OCI-LY3 (cell line): ENCODE measurements around the gene RAE1.

Source experiments
- H2AFZ ChIP-seq: fragments of 200-600, 300-600 bp; shearing (Covaris generic); 2 replicates; pipeline ENCODE4 v1.6.0; 2014; ENCODE audit warnings: antibody characterized with exemption, low read depth, low read length
- H3K27ac ChIP-seq: fragments of 200-600, 300-600 bp; sonication (generic); 2 replicates; pipeline ENCODE4 v1.5.1; 2014; ENCODE audit warnings: mild to moderate bottlenecking, low read length, moderate library complexity, mixed read lengths
- H3K27me3 ChIP-seq: fragments of 200-600, 300-600 bp; sonication (generic); 2 replicates; pipeline ENCODE4 v1.6.1; 2014; ENCODE audit warnings: low read depth, low read length, mixed read lengths
- H3K36me3 ChIP-seq: fragments of 200-600, 300-600 bp; sonication (generic); replicated peaks from 2 replicates; pipeline ENCODE3; 2014; ENCODE audit warnings: low read depth, low read length, mixed read lengths
- H3K4me1 ChIP-seq: fragments of 300-600, 200-600 bp; sonication (generic); 2 replicates; pipeline ENCODE4 v1.6.1; 2014; ENCODE audit warnings: low read length, mixed read lengths
- H3K4me2 ChIP-seq: fragments of 200-600, 300-600 bp; sonication (generic); 2 replicates; pipeline ENCODE4 v1.6.1; 2014; ENCODE audit warnings: low read length, mixed read lengths
- H3K4me3 ChIP-seq: fragments of 300-600, 200-600 bp; sonication (generic); 2 replicates; pipeline ENCODE4 v1.5.1; 2014; ENCODE audit warnings: antibody characterized with exemption, mild to moderate bottlenecking, low read length, moderate library complexity
- H3K79me2 ChIP-seq: fragments of 300-600, 200-600 bp; shearing (Covaris generic); 2 replicates; pipeline ENCODE4 v1.6.1; 2014; ENCODE audit warnings: mild to moderate bottlenecking, low read length, mixed read lengths
- H3K9ac ChIP-seq: fragments of 300-600, 200-600 bp; shearing (Covaris generic); 2 replicates; pipeline ENCODE4 v1.6.0; 2014; ENCODE audit warnings: mild to moderate bottlenecking, low read length, moderate library complexity
- H3K9me3 ChIP-seq: fragments of 200-600, 300-600 bp; shearing (Covaris generic); 2 replicates; pipeline ENCODE4 v1.6.1; 2014; ENCODE audit warnings: low read length, mixed read lengths; ENCODE audit not compliant: insufficient read depth
- H4K20me1 ChIP-seq: fragments of 200-600, 300-600 bp; sonication (generic); 2 replicates; pipeline ENCODE4 v1.6.1; 2016; ENCODE audit warnings: low read length, mixed read lengths; ENCODE audit not compliant: insufficient read depth
- CTCF ChIP-seq: fragments of 200-600, 300-600 bp; sonication (generic); IDR thresholded peaks from 2 replicates; pipeline ENCODE4 v1.5.1; 2014; ENCODE audit warnings: antibody characterized with exemption, low read length, low read depth
- EZH2phosphoT487 ChIP-seq: fragments of 200-600 bp; shearing (Covaris generic); IDR thresholded peaks from 2 replicates; pipeline ENCODE4 v1.6.1; 2018; ENCODE audit warnings: antibody characterized with exemption, mixed run types, low read depth

The RAE1 gene

GRCh38 chr20:57380081-57380750, 29.2 kb downstream of the RAE1 start:
- Histone ChIP-seq H4K20me1 (0 out of 2 replicates have a peak, but pooled peaks cover 5% of the 10 kb centered on the region), H3K4me2 (no peak overlapping the region), H3K79me2 (no peaks in the 10 kb centered on the region), H3K4me3 (no peak overlapping the region), H3K27ac (no peak overlapping the region), H3K4me1 (peaks cover 4% of the 10 kb centered on the region), H3K27me3 (no peaks in the 10 kb centered on the region), H2AFZ (no peak overlapping the region), H3K9me3 (no peaks in the 10 kb centered on the region), H3K9ac (no peak overlapping the region), H3K36me3 (peaks cover 68% of the 10 kb centered on the region)
- no peak for TF ChIP-seq CTCF
- TF ChIP-seq EZH2phosphoT487 = no peak

- Histone ChIP-seq H3K4me3 (no peak overlapping the region), H3K27me3 (no peaks in the 10 kb centered on the region), H4K20me1 (0 out of 2 replicates have a peak, but pooled peaks cover 5% of the 10 kb centered on the region), H3K9me3 (no peaks in the 10 kb centered on the region), H3K36me3 (peaks cover 52% of the 10 kb centered on the region), H3K4me1 (peaks cover 4% of the 10 kb centered on the region), H2AFZ (no peak overlapping the region), H3K27ac (no peak overlapping the region), H3K79me2 (no peaks in the 10 kb centered on the region), H3K9ac (no peak overlapping the region), H3K4me2 (no peak overlapping the region)
- peak; percentile 99 for TF ChIP-seq CTCF
- no peak for TF ChIP-seq EZH2phosphoT487
Observed at GRCh38 chr20:57381596-57382503, 30.8 kb downstream of the RAE1 start.

GRCh38 chr20:57382516-57382915, 31.5 kb downstream of the RAE1 start:
- no peak overlapping the region for H3K27ac ChIP-seq

More at GRCh38 chr20:57382516-57382915, 31.5 kb downstream of the RAE1 start:
- Histone ChIP-seq H3K36me3 (peaks cover 45% of the 10 kb centered on the region), H4K20me1 (0 out of 2 replicates have a peak, but pooled peaks cover 2% of the 10 kb centered on the region), H3K27me3 (no peaks in the 10 kb centered on the region), H2AFZ (no peak overlapping the region), H3K4me1 (peaks cover 4% of the 10 kb centered on the region), H3K4me2 (no peak overlapping the region), H3K4me3 (no peak overlapping the region), H3K9me3 (no peaks in the 10 kb centered on the region), H3K79me2 (no peaks in the 10 kb centered on the region), H3K9ac (no peak overlapping the region)
- TF ChIP-seq EZH2phosphoT487 (no peak), CTCF (no peak)
